ENCODE results near the gene CACNA2D3.

- TF ChIP-seq POLR2A (IDR thresholded peaks at IDR 0.05), result no peak
- no peak for TF ChIP-seq CTCF (IDR thresholded peaks at IDR 0.05)
- no peak for TF ChIP-seq POLR2AphosphoS5 (IDR thresholded peaks at IDR 0.05)
Observed at GRCh38 chr3:54206874-54207273, 84.5 kb downstream of the CACNA2D3 start.
